NT2/D1 (cell line): ENCODE measurements around the gene CNGB1.

Source experiments
- YY1 ChIP-seq: IDR thresholded peaks from 2 replicates; pipeline ENCODE4 v1.6.1; 2011; ENCODE audit not compliant: insufficient read length, insufficient read depth
- ZNF274 ChIP-seq: IDR thresholded peaks from 2 replicates; pipeline ENCODE4 v1.6.1; 2011; ENCODE audit warnings: mild to moderate bottlenecking, low read depth, low read length

DNA sequence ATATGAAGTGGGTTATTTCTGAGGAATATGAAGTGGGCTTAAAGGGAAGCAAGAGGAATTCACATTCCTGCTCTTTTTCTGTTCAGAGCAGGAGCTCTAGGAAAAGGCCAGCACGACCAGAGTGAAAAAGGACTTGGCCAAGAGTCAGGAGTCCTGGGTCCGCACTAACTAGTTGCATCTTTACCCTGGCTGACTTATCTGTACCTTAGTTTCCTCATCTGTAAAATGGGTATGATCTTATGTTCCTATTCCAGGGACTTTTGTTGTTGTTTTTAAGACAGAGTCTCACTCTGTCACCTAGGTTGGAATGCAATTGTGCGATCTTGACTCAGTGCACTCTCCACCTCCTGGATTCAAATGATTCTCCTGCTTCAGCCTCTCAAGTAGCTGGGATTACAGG, 52.5 kb downstream of the CNGB1 start:
- TF ChIP-seq YY1 (no peak), ZNF274 (no peak)
